ENCODE measurements around the gene SQSTM1.

The SQSTM1 gene

DNA sequence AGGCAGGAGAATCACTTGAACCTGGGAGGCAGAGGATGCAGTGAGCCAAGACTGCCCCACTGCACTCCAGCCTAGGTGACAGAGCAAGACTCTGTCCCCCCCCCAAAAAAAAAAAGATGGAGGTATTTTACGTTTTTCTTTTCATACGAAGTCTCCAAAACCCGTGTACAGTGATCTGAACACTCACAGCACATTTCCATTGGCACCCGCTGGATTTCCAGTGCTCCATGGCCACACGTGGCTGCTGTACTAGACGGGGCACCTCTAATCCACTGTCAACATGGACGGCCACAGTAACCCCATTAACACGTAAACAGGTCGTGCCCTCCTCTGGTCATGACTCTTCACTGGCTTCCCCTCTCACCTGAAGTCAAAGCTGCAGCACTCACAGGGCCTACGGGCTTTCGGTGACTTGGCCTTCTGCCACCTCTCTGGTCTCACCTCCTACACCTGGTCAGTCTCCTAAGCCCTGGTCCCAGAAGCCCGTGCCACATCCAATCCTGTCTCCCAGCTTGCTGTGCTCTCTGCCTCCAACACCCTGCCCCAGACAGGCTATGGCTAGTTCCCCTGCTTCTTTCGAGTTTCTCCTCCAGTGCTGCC lies 64.9 kb downstream of the SQSTM1 start:
- Histone ChIP-seq H3K79me2 (peaks cover 2% of the 10 kb centered on the region), H3K9me3 (ENCODE audit: control insufficient read depth, low read length) (peaks cover 4% of the 10 kb centered on the region), H3K4me3 (ENCODE audit: low read depth, low read length) (no peak overlapping the region), H3K27me3 (ENCODE audit: control insufficient read depth, insufficient read depth, low read length) (no peaks in the 10 kb centered on the region), H3K9ac (no peak overlapping the region), H3K36me3 (ENCODE audit: control insufficient read depth, insufficient read depth, low read length) (no peaks in the 10 kb centered on the region), H2AFZ (no peak overlapping the region), H3K4me2 (ENCODE audit: low read length) (no peak overlapping the region), H3K4me1 (no peaks in the 10 kb centered on the region), H3K27ac (no peak overlapping the region)
- TF ChIP-seq, protein P1, sequence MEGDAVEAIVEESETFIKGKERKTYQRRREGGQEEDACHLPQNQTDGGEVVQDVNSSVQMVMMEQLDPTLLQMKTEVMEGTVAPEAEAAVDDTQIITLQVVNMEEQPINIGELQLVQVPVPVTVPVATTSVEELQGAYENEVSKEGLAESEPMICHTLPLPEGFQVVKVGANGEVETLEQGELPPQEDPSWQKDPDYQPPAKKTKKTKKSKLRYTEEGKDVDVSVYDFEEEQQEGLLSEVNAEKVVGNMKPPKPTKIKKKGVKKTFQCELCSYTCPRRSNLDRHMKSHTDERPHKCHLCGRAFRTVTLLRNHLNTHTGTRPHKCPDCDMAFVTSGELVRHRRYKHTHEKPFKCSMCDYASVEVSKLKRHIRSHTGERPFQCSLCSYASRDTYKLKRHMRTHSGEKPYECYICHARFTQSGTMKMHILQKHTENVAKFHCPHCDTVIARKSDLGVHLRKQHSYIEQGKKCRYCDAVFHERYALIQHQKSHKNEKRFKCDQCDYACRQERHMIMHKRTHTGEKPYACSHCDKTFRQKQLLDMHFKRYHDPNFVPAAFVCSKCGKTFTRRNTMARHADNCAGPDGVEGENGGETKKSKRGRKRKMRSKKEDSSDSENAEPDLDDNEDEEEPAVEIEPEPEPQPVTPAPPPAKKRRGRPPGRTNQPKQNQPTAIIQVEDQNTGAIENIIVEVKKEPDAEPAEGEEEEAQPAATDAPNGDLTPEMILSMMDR (IDR thresholded peaks at IDR 0.05) = no peak

DNA sequence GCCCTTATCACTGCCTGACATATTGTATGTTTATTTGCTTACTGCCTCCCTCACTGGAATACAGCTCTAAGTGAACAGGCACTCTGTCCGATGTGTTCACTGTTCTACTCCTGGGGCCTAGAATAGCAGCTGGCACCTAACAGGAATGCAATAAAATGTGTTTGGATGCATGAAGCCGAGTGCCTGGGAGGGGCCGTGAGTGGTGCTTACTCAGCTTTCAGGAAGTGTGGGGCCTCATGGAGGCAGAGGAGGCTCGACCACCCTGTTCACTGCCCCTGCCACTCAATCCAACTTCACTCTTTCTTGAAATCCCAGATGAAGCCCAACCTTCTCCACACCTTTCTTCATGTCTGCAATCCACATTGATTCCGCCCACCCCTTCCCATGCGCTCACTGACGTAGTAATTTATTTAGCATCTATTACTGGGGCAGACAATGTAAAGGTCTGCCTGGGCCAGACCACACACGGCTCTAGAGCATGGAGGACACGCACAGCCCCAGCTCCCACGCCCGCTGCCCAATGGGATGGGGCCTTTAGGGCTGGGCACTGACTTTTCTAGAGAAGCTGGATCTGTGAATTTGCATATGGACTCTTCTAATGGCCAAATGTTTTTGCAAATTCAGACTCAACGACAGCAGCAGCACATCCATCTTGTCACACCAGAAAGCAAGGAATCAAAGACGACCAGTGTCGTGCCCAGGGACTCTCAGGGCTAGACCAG lies 65.6 kb downstream of the SQSTM1 start:
- no peak overlapping the region for H3K4me2 ChIP-seq (ENCODE audit: low read length)
- no peaks in the 10 kb centered on the region for H3K36me3 ChIP-seq (ENCODE audit: control insufficient read depth, insufficient read depth, low read length)
- H3K4me1 ChIP-seq = no peaks in the 10 kb centered on the region
- no peaks in the 10 kb centered on the region for H3K27me3 ChIP-seq (ENCODE audit: control insufficient read depth, insufficient read depth, low read length)
- TF ChIP-seq, protein P1 (IDR thresholded peaks at IDR 0.05) = no peak
- no peak overlapping the region for H3K4me3 ChIP-seq (ENCODE audit: low read depth, low read length)
- no peak overlapping the region for H2AFZ ChIP-seq
- peaks cover 4% of the 10 kb centered on the region for H3K9me3 ChIP-seq (ENCODE audit: control insufficient read depth, low read length)
- H3K79me2 ChIP-seq = peaks cover 2% of the 10 kb centered on the region
- no peak overlapping the region for H3K27ac ChIP-seq
- no peak overlapping the region for H3K9ac ChIP-seq

GRCh38 chr5:179887095-179887494 lies 66.4 kb downstream of the SQSTM1 start:
- Histone ChIP-seq H3K27ac (no peak overlapping the region), H3K27me3 (ENCODE audit: control insufficient read depth, insufficient read depth, low read length) (no peaks in the 10 kb centered on the region), H3K4me3 (ENCODE audit: low read depth, low read length) (no peak overlapping the region), H3K9ac (no peak overlapping the region), H3K36me3 (ENCODE audit: control insufficient read depth, insufficient read depth, low read length) (no peaks in the 10 kb centered on the region), H3K79me2 (peaks cover 2% of the 10 kb centered on the region), H3K4me1 (no peaks in the 10 kb centered on the region), H3K4me2 (ENCODE audit: low read length) (no peak overlapping the region), H2AFZ (no peak overlapping the region), H3K9me3 (ENCODE audit: control insufficient read depth, low read length) (peaks cover 4% of the 10 kb centered on the region)
- TF ChIP-seq, protein P1 (IDR thresholded peaks at IDR 0.05) = no peak

All from parathyroid adenoma (tissue), 2 donors.